H9 (cell line): ENCODE results near the gene LETM1. TPM values are rescaled to one million over a fixed set of nuclear protein-coding genes. Genes with fewer than 3 reads are reported as not detected.

Source experiments
- DNase-seq: peaks from one replicate; pipeline ENCODE4 v3.0.0-alpha.2; 2017
- H2AFZ ChIP-seq: one replicate; pipeline ENCODE4 v1.6.1; 2013; ENCODE audit warnings: mild to moderate bottlenecking, low read length, control low read depth, moderate library complexity
- H2AK5ac ChIP-seq: 2 replicates; pipeline ENCODE4 v1.6.1; 2013; ENCODE audit warnings: low read length, control low read depth, mixed read lengths; ENCODE audit not compliant: insufficient read length
- H2BK120ac ChIP-seq: one replicate; pipeline ENCODE4 v1.6.1; 2013; ENCODE audit warnings: low read depth, mild to moderate bottlenecking, low read length, control low read depth, inconsistent platforms; ENCODE audit not compliant: poor library complexity, severe bottlenecking
- H2BK12ac ChIP-seq: 2 replicates; pipeline ENCODE4 v1.6.1; 2013; ENCODE audit warnings: low read length, control low read depth, mixed read lengths, low read depth; ENCODE audit not compliant: insufficient read length
- H2BK15ac ChIP-seq: 2 replicates; pipeline ENCODE4 v1.6.1; 2013; ENCODE audit warnings: low read depth, low read length, control low read depth
- H2BK20ac ChIP-seq: one replicate; pipeline ENCODE4 v1.6.1; 2013; ENCODE audit warnings: low read depth, mild to moderate bottlenecking, low read length, control low read depth, inconsistent platforms; ENCODE audit not compliant: poor library complexity, severe bottlenecking
- H2BK5ac ChIP-seq: 2 replicates; pipeline ENCODE4 v1.6.1; 2013; ENCODE audit warnings: low read length, control low read depth, mixed read lengths; ENCODE audit not compliant: insufficient read length
- H3K14ac ChIP-seq: 2 replicates; pipeline ENCODE4 v1.6.1; 2013; ENCODE audit warnings: low read length, control low read depth; ENCODE audit not compliant: insufficient read depth
- H3K18ac ChIP-seq: 2 replicates; pipeline ENCODE4 v1.6.1; 2013; ENCODE audit warnings: low read depth, mild to moderate bottlenecking, mixed read lengths, low read length, control low read depth; ENCODE audit not compliant: insufficient read length
- H3K23ac ChIP-seq: 2 replicates; pipeline ENCODE4 v1.6.1; 2013; ENCODE audit warnings: low read length, control low read depth, mixed read lengths, low read depth; ENCODE audit not compliant: insufficient read length
- H3K23me2 ChIP-seq: 2 replicates; pipeline ENCODE4 v1.6.1; 2013; ENCODE audit warnings: low read depth, mild to moderate bottlenecking, mixed read lengths, low read length, control low read depth; ENCODE audit not compliant: insufficient read length, poor library complexity, severe bottlenecking
- H3K27ac ChIP-seq: 2 replicates; pipeline ENCODE4 v1.5.1; 2013; ENCODE audit warnings: low read length, control low read depth, mixed read lengths, low read depth; ENCODE audit not compliant: insufficient read length
- H3K27me3 ChIP-seq: 2 replicates; pipeline ENCODE4 v1.6.1; 2013; ENCODE audit warnings: low read length, control low read depth, inconsistent platforms; ENCODE audit not compliant: insufficient read depth
- H3K4ac ChIP-seq: 2 replicates; pipeline ENCODE4 v1.6.1; 2013; ENCODE audit warnings: low read depth, mild to moderate bottlenecking, control low read depth, inconsistent platforms, low read length, moderate library complexity
- H3K4me1 ChIP-seq: 2 replicates; pipeline ENCODE4 v1.6.1; 2013; ENCODE audit warnings: low read length, control low read depth, inconsistent platforms; ENCODE audit not compliant: insufficient read depth
- H3K4me2 ChIP-seq: 2 replicates; pipeline ENCODE4 v1.6.1; 2013; ENCODE audit warnings: low read length, control low read depth, mixed read lengths; ENCODE audit not compliant: insufficient read length, insufficient read depth
- H3K56ac ChIP-seq: 2 replicates; pipeline ENCODE4 v1.6.1; 2013; ENCODE audit warnings: low read depth, mild to moderate bottlenecking, mixed read lengths, low read length, control low read depth; ENCODE audit not compliant: insufficient read length
- H3K79me1 ChIP-seq: 2 replicates; pipeline ENCODE4 v1.6.1; 2013; ENCODE audit warnings: low read depth, mild to moderate bottlenecking, moderate library complexity, low read length, control low read depth, inconsistent platforms; ENCODE audit not compliant: insufficient read depth, poor library complexity, severe bottlenecking
- H3K79me2 ChIP-seq: 2 replicates; pipeline ENCODE4 v1.6.1; 2013; ENCODE audit warnings: low read length, control low read depth, inconsistent platforms; ENCODE audit not compliant: insufficient read depth
- H3K9ac ChIP-seq: 2 replicates; pipeline ENCODE4 v1.6.1; 2013; ENCODE audit warnings: low read length, control low read depth, mixed read lengths; ENCODE audit not compliant: insufficient read length; ENCODE audit errors: extremely low read depth
- H3K9me3 ChIP-seq: one replicate; pipeline ENCODE4 v1.6.1; 2013; ENCODE audit warnings: low read depth, low read length, inconsistent platforms; ENCODE audit not compliant: control insufficient read depth
- H3T11ph ChIP-seq: one replicate; pipeline ENCODE4 v1.6.1; 2013; ENCODE audit warnings: mild to moderate bottlenecking, low read length, control low read depth, inconsistent platforms
- H4K20me1 ChIP-seq: one replicate; pipeline ENCODE4 v1.6.1; 2013; ENCODE audit not compliant: control insufficient read depth, insufficient read length, insufficient read depth
- H4K5ac ChIP-seq: 2 replicates; pipeline ENCODE4 v1.6.1; 2013; ENCODE audit warnings: low read depth, mild to moderate bottlenecking, mixed read lengths, low read length, control low read depth; ENCODE audit not compliant: insufficient read length
- H4K8ac ChIP-seq: replicated peaks from 2 replicates; pipeline ENCODE4 v1.6.1; 2013; ENCODE audit warnings: low read length, control low read depth, mixed read lengths, low read depth; ENCODE audit not compliant: insufficient read length
- H4K91ac ChIP-seq: 2 replicates; pipeline ENCODE4 v1.6.1; 2013; ENCODE audit warnings: low read depth, mild to moderate bottlenecking, moderate library complexity, mixed read lengths, low read length, control low read depth; ENCODE audit not compliant: insufficient read length
- H3K27ac Mint-ChIP-seq, 3 experiments: 2 replicates in 2 of 3; 3 replicates in 1 of 3; pipeline ENCODE4 v1.8.0; 2020 to 2021; ENCODE audit warnings: mixed read lengths in 3 of 3, mild to moderate bottlenecking in 1 of 3, moderate library complexity in 1 of 3
- H3K27me3 Mint-ChIP-seq: 2 replicates; pipeline ENCODE4 v1.8.0; 2021; ENCODE audit warnings: low read depth, mild to moderate bottlenecking, moderate library complexity, mixed read lengths
- H3K36me3 Mint-ChIP-seq, 3 experiments: 2 replicates in 2 of 3; 3 replicates in 1 of 3; pipeline ENCODE4 v1.8.0; 2020 to 2021; ENCODE audit warnings: low read depth in 3 of 3, mixed read lengths in 3 of 3; ENCODE audit not compliant: insufficient read depth in 1 of 3
- H3K4me1 Mint-ChIP-seq, 2 experiments: 2 replicates each; pipeline ENCODE4 v1.8.0; 2020; ENCODE audit warnings: mixed read lengths in 2 of 2
- H3K4me3 Mint-ChIP-seq, 2 experiments: 2 replicates in 1 of 2; 3 replicates in 1 of 2; pipeline ENCODE4 v1.8.0; 2020 to 2021; ENCODE audit warnings: mild to moderate bottlenecking in 2 of 2, mixed read lengths in 2 of 2, moderate library complexity in 1 of 2
- H3K9me3 Mint-ChIP-seq, 2 experiments: 2 replicates in 1 of 2; 3 replicates in 1 of 2; pipeline ENCODE4 v1.8.0; 2020; ENCODE audit warnings: mild to moderate bottlenecking in 2 of 2, mixed read lengths in 2 of 2, moderate library complexity in 1 of 2
- whole genome bisulfite sequencing: extraction: QIAGEN DNeasy Blood & Tissue Kit; methylation state at CpG from one replicate; pipeline ENCODE4 v1.1.7; 2013; ENCODE audit warnings: missing lambda C conversion rate, low lambda C conversion rate, mixed read lengths; ENCODE audit not compliant: insufficient read length; ENCODE audit errors: extremely low coverage; 5-methylcytosine and 5-hydroxymethylcytosine counted together
- total RNA-seq: library from RNA; stranded (reverse); gene quantifications from 2 replicates; pipeline ENCODE4 v1.2.1, GENCODE V29; 2021
- TF ChIP-seq, protein P1 (sequence below): fragments of 200-600 bp; sonication (generic); conservative IDR thresholded peaks from 3 replicates; pipeline ENCODE4 v1.8.0; 2021; ENCODE audit warnings: antibody characterized with exemption, mild to moderate bottlenecking

Gene LETM1
- total RNA-seq, 1 experiment from 2014 or later: 43.4 TPM

DNA sequence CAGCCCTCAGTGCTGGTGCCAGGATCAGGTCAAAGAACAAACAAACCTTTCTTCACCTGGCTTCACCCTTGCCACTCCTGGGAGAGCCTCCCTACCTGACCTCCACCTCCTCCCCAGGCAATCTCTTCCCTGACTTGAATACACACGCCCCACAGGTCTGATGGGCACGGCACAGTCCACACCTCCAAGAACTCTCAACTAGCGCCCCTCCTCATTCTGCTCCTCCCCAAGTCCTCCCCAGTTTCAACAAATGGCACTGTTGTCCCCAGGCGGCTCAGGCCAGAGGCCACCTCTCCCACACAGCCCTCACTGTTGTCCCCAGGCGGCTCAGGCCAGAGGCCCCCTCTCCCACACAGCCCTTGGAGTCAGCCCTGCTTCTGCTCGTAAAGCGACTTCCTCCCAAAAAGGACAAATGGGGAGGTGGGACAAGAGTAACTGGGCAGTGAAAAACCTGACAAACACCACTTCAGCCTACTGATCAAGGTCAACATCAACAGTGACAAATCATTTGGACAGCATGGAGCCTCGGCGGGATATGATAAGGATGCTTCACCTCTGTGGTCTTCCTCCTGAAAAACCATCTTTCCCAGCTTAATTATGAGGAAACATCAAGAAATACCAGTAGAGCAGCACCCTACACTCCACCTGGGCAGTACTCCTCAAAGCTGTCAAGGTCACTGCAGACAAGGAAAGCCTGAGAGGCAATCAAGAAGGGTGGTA is 2.9 kb downstream of the LETM1 start:
- Mint-ChIP-seq H3K4me3 (peak overlapping the region in 1 of 2 experiments; percentile 47; a peak in 1 of 5 replicates), H3K36me3 (peaks cover 5 to 11% (median 6%) of the 10 kb centered on the region in 3 experiments), H3K9me3 (no peaks in the 10 kb centered on the region), H3K27ac (no peak overlapping the region), H3K4me1 (peaks cover 15 to 23% of the 10 kb centered on the region in 2 experiments), H3K27me3 (peaks cover 28% of the 10 kb centered on the region)
- H4K91ac ChIP-seq: no peak overlapping the region
- H3K9ac ChIP-seq: no peak overlapping the region
- DNase-seq: no peak
- no peaks in the 10 kb centered on the region for H4K20me1 ChIP-seq
- H2BK120ac ChIP-seq: no peak overlapping the region
- no peak overlapping the region for H2AFZ ChIP-seq
- no peaks in the 10 kb centered on the region for H3K79me1 ChIP-seq
- no peak overlapping the region for H3K56ac ChIP-seq
- H3K27ac ChIP-seq: no peak overlapping the region
- no peak overlapping the region for H2BK5ac ChIP-seq
- peaks cover 13% of the 10 kb centered on the region for H3K23me2 ChIP-seq
- H2BK15ac ChIP-seq: no peak overlapping the region
- peaks cover 14% of the 10 kb centered on the region for H3K27me3 ChIP-seq
- H3K4me2 ChIP-seq: no peak overlapping the region
- H3K79me2 ChIP-seq: peaks cover 2% of the 10 kb centered on the region; the same call in 1 of the 2 replicates
- no peak overlapping the region for H3T11ph ChIP-seq
- H4K8ac ChIP-seq: no peak overlapping the region
- H3K4ac ChIP-seq: no peak overlapping the region
- H3K23ac ChIP-seq: no peak overlapping the region
- whole genome bisulfite sequencing: no CpG with 5 or more reads among the region's 9 CpGs
- no peaks in the 10 kb centered on the region for H3K4me1 ChIP-seq
- no peak overlapping the region; the same call in 1 of the 2 replicates for H3K14ac ChIP-seq
- H2BK12ac ChIP-seq: no peak overlapping the region
- H3K9me3 ChIP-seq: no peaks in the 10 kb centered on the region
- TF ChIP-seq, protein P1, sequence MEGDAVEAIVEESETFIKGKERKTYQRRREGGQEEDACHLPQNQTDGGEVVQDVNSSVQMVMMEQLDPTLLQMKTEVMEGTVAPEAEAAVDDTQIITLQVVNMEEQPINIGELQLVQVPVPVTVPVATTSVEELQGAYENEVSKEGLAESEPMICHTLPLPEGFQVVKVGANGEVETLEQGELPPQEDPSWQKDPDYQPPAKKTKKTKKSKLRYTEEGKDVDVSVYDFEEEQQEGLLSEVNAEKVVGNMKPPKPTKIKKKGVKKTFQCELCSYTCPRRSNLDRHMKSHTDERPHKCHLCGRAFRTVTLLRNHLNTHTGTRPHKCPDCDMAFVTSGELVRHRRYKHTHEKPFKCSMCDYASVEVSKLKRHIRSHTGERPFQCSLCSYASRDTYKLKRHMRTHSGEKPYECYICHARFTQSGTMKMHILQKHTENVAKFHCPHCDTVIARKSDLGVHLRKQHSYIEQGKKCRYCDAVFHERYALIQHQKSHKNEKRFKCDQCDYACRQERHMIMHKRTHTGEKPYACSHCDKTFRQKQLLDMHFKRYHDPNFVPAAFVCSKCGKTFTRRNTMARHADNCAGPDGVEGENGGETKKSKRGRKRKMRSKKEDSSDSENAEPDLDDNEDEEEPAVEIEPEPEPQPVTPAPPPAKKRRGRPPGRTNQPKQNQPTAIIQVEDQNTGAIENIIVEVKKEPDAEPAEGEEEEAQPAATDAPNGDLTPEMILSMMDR: no peak
- no peak overlapping the region for H2BK20ac ChIP-seq
- no peak overlapping the region for H3K18ac ChIP-seq
- no peak overlapping the region for H4K5ac ChIP-seq
- no peak overlapping the region for H2AK5ac ChIP-seq
